SK-MEL-5 (cell line): Measurements from ENCODE around the gene NUFIP1. TPM values are rescaled to one million over a fixed set of nuclear protein-coding genes. Genes with fewer than 3 reads are reported as not detected.
"Not testable (repeated sequence)": the region's sequence is repeated elsewhere in the genome, so short reads cannot be mapped to it uniquely, and the experiment has no call there.

Experiments
- DNase-seq: peaks from one replicate; pipeline ENCODE4 v3.0.0-alpha.2; 2016; ENCODE audit warnings: low read depth, low spot score
- in situ Hi-C: cut with HindIII; loops from 2 replicates; pipeline ENCODE4 v1.10.0; 2016; ENCODE audit warnings: low sequenced_read_pairs, high pct_unique_total_duplicates, low pct_unique_long_range_greater_than_20kb
- small RNA-seq, 2 experiments: library from RNA; depleted of rRNA; stranded (forward); fragments of <200 nt; gene quantifications; one replicate each; pipeline ENCODE3, GENCODE V24; 2014
- total RNA-seq: library from RNA; depleted of rRNA; stranded (reverse); fragments of >200 nt; shearing (Covaris generic); gene quantifications from 2 replicates; pipeline ENCODE4 v1.2.3, GENCODE V29; 2014; rRNA removed

Gene NUFIP1
- total RNA-seq, 1 experiment from 2014 or later = 5.1 TPM

GRCh38 chr13:44904967-44905366 lies 84.3 kb downstream of the NUFIP1 start:
- DNase-seq = no peak
- in situ Hi-C loops = no loop called here

GRCh38 chr13:44903574-44903985 lies 85.7 kb downstream of the NUFIP1 start:
- DNase-seq = no peak
- in situ Hi-C loops = no loop called here

- DNase-seq = no peak
- in situ Hi-C loops = no loop called here
Observed at GRCh38 chr13:44902738-44903137, 86.5 kb downstream of the NUFIP1 start.

- DNase-seq = no peak
- in situ Hi-C loops = no loop called here
Observed at GRCh38 chr13:44899967-44900366, 89.3 kb downstream of the NUFIP1 start.

- in situ Hi-C loops, DNase-seq: not testable (repeated sequence)
Observed at GRCh38 chr13:44898308-44898707, 91.0 kb downstream of the NUFIP1 start.

GRCh38 chr13:44895953-44896335 lies 93.3 kb downstream of the NUFIP1 start:
- in situ Hi-C loops = no loop called here
- DNase-seq = no peak

GRCh38 chr13:44895264-44895952 lies 93.9 kb downstream of the NUFIP1 start:
- no peak for DNase-seq
- in situ Hi-C loops = no loop called here

- DNase-seq = no peak
- in situ Hi-C loops = no loop called here
Observed at GRCh38 chr13:44894001-44894770, 95.1 kb downstream of the NUFIP1 start.

Small RNAs within 50 kb of the gene (small RNA-seq; reads per million reads assigned to genes)
- 0 to 0.53 reads per million in 2 experiments for gene RN7SL49P

Other genes starting within 250 kb of the NUFIP1 start
- 11.1 and 12.1 TPM in 2 replicates for gene GPALPP1, start 67 bp upstream of the NUFIP1 start, total RNA-seq
- gene GTF2F2, start 131.0 kb upstream of the NUFIP1 start, total RNA-seq = 67.7 TPM in 2 replicates
- gene KCTD4, start 211.6 kb upstream of the NUFIP1 start, total RNA-seq = 0.08 and 0.34 TPM in 2 replicates